PC-9 (cell line): Measurements from ENCODE around the gene LIN9.

Experiments
- EZH2 ChIP-seq: fragments of 200-600 bp; sonication (generic); IDR thresholded peaks from 2 replicates; pipeline ENCODE4 v1.8.0; 2017; ENCODE audit warnings: antibody characterized with exemption, low read depth
- TF ChIP-seq, protein P1 (sequence below): fragments of 200-600 bp; sonication (generic); conservative IDR thresholded peaks from 2 replicates; pipeline ENCODE4 v1.6.1; 2017; ENCODE audit warnings: mixed run types, antibody characterized with exemption, mild to moderate bottlenecking, moderate library complexity

DNA sequence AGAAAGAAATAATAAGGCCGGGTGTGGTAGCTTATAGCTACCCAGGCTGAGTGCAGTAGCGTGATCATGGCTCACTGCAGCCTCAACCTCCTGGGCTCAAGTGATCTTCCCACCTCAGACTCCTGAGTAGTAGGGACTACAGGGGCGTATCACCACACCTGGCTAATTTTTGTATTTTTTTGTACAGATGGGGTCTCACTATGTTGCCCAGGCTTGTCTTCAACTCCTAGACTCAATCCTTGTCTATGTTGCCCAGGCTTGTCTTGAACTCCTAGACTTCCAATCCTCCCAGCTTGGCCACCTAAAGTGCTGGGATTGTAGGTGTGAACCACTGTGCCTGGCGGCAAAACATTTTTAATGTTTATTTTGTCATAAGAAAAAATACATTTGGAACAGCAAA lies 55.0 kb downstream of the LIN9 start:
- TF ChIP-seq, protein P1, sequence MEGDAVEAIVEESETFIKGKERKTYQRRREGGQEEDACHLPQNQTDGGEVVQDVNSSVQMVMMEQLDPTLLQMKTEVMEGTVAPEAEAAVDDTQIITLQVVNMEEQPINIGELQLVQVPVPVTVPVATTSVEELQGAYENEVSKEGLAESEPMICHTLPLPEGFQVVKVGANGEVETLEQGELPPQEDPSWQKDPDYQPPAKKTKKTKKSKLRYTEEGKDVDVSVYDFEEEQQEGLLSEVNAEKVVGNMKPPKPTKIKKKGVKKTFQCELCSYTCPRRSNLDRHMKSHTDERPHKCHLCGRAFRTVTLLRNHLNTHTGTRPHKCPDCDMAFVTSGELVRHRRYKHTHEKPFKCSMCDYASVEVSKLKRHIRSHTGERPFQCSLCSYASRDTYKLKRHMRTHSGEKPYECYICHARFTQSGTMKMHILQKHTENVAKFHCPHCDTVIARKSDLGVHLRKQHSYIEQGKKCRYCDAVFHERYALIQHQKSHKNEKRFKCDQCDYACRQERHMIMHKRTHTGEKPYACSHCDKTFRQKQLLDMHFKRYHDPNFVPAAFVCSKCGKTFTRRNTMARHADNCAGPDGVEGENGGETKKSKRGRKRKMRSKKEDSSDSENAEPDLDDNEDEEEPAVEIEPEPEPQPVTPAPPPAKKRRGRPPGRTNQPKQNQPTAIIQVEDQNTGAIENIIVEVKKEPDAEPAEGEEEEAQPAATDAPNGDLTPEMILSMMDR: no peak
- no peak for TF ChIP-seq EZH2
